Erythroblast (primary cell): Measurements from ENCODE around the gene LPAR2.
A peak's percentile ranks its signal among the peaks of the same experiment; 100 is the strongest.

Experiments used
- GATA1 ChIP-seq: IDR thresholded peaks from 2 replicates; pipeline ENCODE4 v1.6.1; 2011; ENCODE audit warnings: low read depth, mild to moderate bottlenecking, control low read depth, low read length, moderate library complexity
- POLR2A ChIP-seq: IDR thresholded peaks from 2 replicates; pipeline ENCODE4 v1.6.1; 2011; ENCODE audit warnings: mild to moderate bottlenecking, low read length

- TF ChIP-seq POLR2A (peak; percentile 4), GATA1 (no peak)
Observed at GRCh38 chr19:19643158-19644053, 15.4 kb upstream of the LPAR2 start, which contains the start of gene GMIP.
